Stimulated activated CD4-positive, alpha-beta T cell treated with anti-CD3 and anti-CD28 coated beads, Interleukin-1b, Interleukin-23, amount 100 ng/mL, for 48 hours (primary cell): ENCODE results near the gene SEC24B.
"Not testable (repeated sequence)": the region's sequence is repeated elsewhere in the genome, so short reads cannot be mapped to it uniquely, and the experiment has no call there.

Experiments
- DNase-seq: peaks from one replicate; pipeline ENCODE4 v3.0.0-alpha.2; 2020

Gene SEC24B

GRCh38 chr4:109434007-109434971, 674 bp downstream of the SEC24B start:
- DNase-seq = peak; percentile 6

GRCh38 chr4:109435635-109436034, 2.0 kb downstream of the SEC24B start:
- DNase-seq = no peak

GRCh38 chr4:109436504-109436903, 2.9 kb downstream of the SEC24B start:
- DNase-seq = no peak

- no peak for DNase-seq
These were observed 7.3 kb downstream of the SEC24B start for GRCh38 chr4:109440948-109441347.

GRCh38 chr4:109441862-109442458, 8.3 kb downstream of the SEC24B start:
- no peak for DNase-seq

GRCh38 chr4:109444182-109444844, 10.7 kb downstream of the SEC24B start:
- DNase-seq = no peak

GRCh38 chr4:109447278-109447677, 13.7 kb downstream of the SEC24B start:
- no peak for DNase-seq

GRCh38 chr4:109451544-109452273, 18.1 kb downstream of the SEC24B start:
- no peak for DNase-seq

GRCh38 chr4:109453110-109453509, 19.5 kb downstream of the SEC24B start:
- DNase-seq = not testable (repeated sequence)

GRCh38 chr4:109462297-109462696, 28.7 kb downstream of the SEC24B start:
- DNase-seq = no peak

- no peak for DNase-seq
These were observed 29.2 kb downstream of the SEC24B start for GRCh38 chr4:109462802-109463201.

- DNase-seq = no peak
These were observed 31.5 kb downstream of the SEC24B start for GRCh38 chr4:109465069-109465468.

- no peak for DNase-seq
These were observed 36.3 kb downstream of the SEC24B start for GRCh38 chr4:109469915-109470314.

- no peak for DNase-seq
These were observed 38.7 kb downstream of the SEC24B start for GRCh38 chr4:109472343-109472761.

GRCh38 chr4:109473824-109474223, 40.2 kb downstream of the SEC24B start:
- no peak for DNase-seq

- no peak for DNase-seq
These were observed 52.4 kb downstream of the SEC24B start for GRCh38 chr4:109486007-109486406.

- no peak for DNase-seq
These were observed 60.9 kb downstream of the SEC24B start for GRCh38 chr4:109494563-109494962.

- DNase-seq = no peak
These were observed 61.9 kb downstream of the SEC24B start for GRCh38 chr4:109495514-109495913.

- DNase-seq = no peak
These were observed 63.3 kb downstream of the SEC24B start for GRCh38 chr4:109496875-109497274.

- DNase-seq = no peak
These were observed 63.9 kb downstream of the SEC24B start for GRCh38 chr4:109497511-109497910.

- DNase-seq = no peak
These were observed 65.9 kb downstream of the SEC24B start for GRCh38 chr4:109499513-109499912.

- DNase-seq = no peak
These were observed 73.3 kb downstream of the SEC24B start for GRCh38 chr4:109506890-109507289.

- DNase-seq = no peak
These were observed 77.1 kb downstream of the SEC24B start for GRCh38 chr4:109510687-109511086.
